T-helper 17 cell (primary cell): ENCODE measurements around the gene CEP120. TPM values are rescaled to one million over a fixed set of nuclear protein-coding genes. Genes with fewer than 3 reads are reported as not detected.

ENCODE experiments used
- ATAC-seq: fragments of 150-1000 bp; cut with Tn5 transposase; 2 replicates; pipeline ENCODE4 v1.10.0; 2021; ENCODE audit warnings: mild to moderate bottlenecking, moderate library complexity
- DNase-seq, 3 donors: peaks; one replicate each; pipeline versions ENCODE4 v3.0.0 to v3.0.0-alpha.2; 2020 to 2021
- H3K9me3 ChIP-seq: one replicate; pipeline ENCODE4 v1.7.0; 2013; ENCODE audit warnings: low read length, mild to moderate bottlenecking; ENCODE audit not compliant: control insufficient read depth, poor library complexity, severe bottlenecking
- H3K27ac Mint-ChIP-seq: one replicate; pipeline ENCODE4 v1.8.0; 2022; ENCODE audit warnings: mild to moderate bottlenecking, moderate library complexity, mixed read lengths
- H3K27me3 Mint-ChIP-seq: one replicate; pipeline ENCODE4 v1.8.0; 2022; ENCODE audit warnings: mixed read lengths
- H3K36me3 Mint-ChIP-seq: one replicate; pipeline ENCODE4 v1.8.0; 2022; ENCODE audit warnings: low read depth, mixed read lengths
- H3K4me1 Mint-ChIP-seq: one replicate; pipeline ENCODE4 v1.8.0; 2022; ENCODE audit warnings: mild to moderate bottlenecking, mixed read lengths
- H3K4me3 Mint-ChIP-seq: one replicate; pipeline ENCODE4 v1.8.0; 2022; ENCODE audit warnings: mild to moderate bottlenecking, moderate library complexity, mixed read lengths
- total RNA-seq, 4 donors: library from RNA in 2 of 4; stranded (reverse) in 2 of 4; gene quantifications; one replicate each; pipeline ENCODE4 v1.2.3 and lab custom pipeline; 2022 to 2026

The CEP120 gene
- total RNA-seq, 2 donors from 2014 or later = 58.6 to 60.5 TPM

GRCh38 chr5:123297866-123298265, 125.3 kb downstream of the CEP120 start:
- no peaks in the 10 kb centered on the region for H3K9me3 ChIP-seq
- peaks cover 2% of the 10 kb centered on the region for H3K4me1 Mint-ChIP-seq
- H3K36me3 Mint-ChIP-seq = no peaks in the 10 kb centered on the region
- no peak overlapping the region for H3K27ac Mint-ChIP-seq
- H3K4me3 Mint-ChIP-seq = no peak overlapping the region
- DNase-seq (no peak), ATAC-seq (no peak)
- peaks cover 33% of the 10 kb centered on the region for H3K27me3 Mint-ChIP-seq

GRCh38 chr5:123297198-123297831, 125.9 kb downstream of the CEP120 start:
- DNase-seq (no peak), ATAC-seq (no peak)
- Mint-ChIP-seq H3K4me1 (peaks cover 2% of the 10 kb centered on the region), H3K4me3 (no peak overlapping the region), H3K36me3 (no peaks in the 10 kb centered on the region), H3K27ac (no peak overlapping the region), H3K27me3 (peaks cover 28% of the 10 kb centered on the region)
- no peaks in the 10 kb centered on the region for H3K9me3 ChIP-seq

Other genes starting within 250 kb of the CEP120 start
- gene CSNK1G3, start 88.8 kb upstream of the CEP120 start, total RNA-seq = 10 to 100 TPM; 61.8 to 65.7 TPM